Liver (tissue), 9 donors: ENCODE results near the gene FOXA2. TPM values are rescaled to one million over a fixed set of nuclear protein-coding genes. Genes with fewer than 3 reads are reported as not detected.

Experiments
- DNase-seq: peaks from one replicate; pipeline ENCODE4 v3.0.0-alpha.2; 2017; ENCODE audit warnings: low spot score
- H3K27ac ChIP-seq, 2 donors: one replicate each; pipeline ENCODE4 v1.7.0; 2013; ENCODE audit warnings: inconsistent platforms in 2 of 2, low read length in 2 of 2, control low read depth in 1 of 2, low read depth in 1 of 2, mild to moderate bottlenecking in 1 of 2
- H3K27me3 ChIP-seq, 4 donors: one replicate each; pipeline versions ENCODE4 v1.6.1 to v1.7.0; 2013; ENCODE audit warnings: low read length in 3 of 4, inconsistent platforms in 1 of 4, mild to moderate bottlenecking in 1 of 4, moderate library complexity in 1 of 4; ENCODE audit not compliant: control insufficient read depth in 4 of 4, insufficient read depth in 4 of 4
- H3K36me3 ChIP-seq, 4 donors: one replicate each; pipeline versions ENCODE4 v1.6.1 to v1.7.0; 2013; ENCODE audit warnings: low read length in 3 of 4, mild to moderate bottlenecking in 3 of 4, low read depth in 1 of 4, moderate library complexity in 1 of 4; ENCODE audit not compliant: control insufficient read depth in 4 of 4, insufficient read depth in 3 of 4
- H3K4me1 ChIP-seq, 4 donors: one replicate each; pipeline versions ENCODE4 v1.6.1 to v1.7.0; 2013; ENCODE audit warnings: low read length in 3 of 4, mild to moderate bottlenecking in 3 of 4, moderate library complexity in 1 of 4; ENCODE audit not compliant: control insufficient read depth in 4 of 4, insufficient read depth in 4 of 4
- H3K4me3 ChIP-seq, 3 donors: one replicate each; pipeline versions ENCODE4 v1.6.1 to v1.7.0; 2013; ENCODE audit warnings: low read length in 3 of 3, control low read depth in 1 of 3, low read depth in 1 of 3, mild to moderate bottlenecking in 1 of 3
- H3K9ac ChIP-seq, 2 donors: one replicate each; pipeline ENCODE4 v1.7.0; 2013; ENCODE audit warnings: low read length in 2 of 2, mild to moderate bottlenecking in 2 of 2, moderate library complexity in 2 of 2, control low read depth in 1 of 2, low read depth in 1 of 2
- H3K9me3 ChIP-seq, 4 donors: one replicate each; pipeline versions ENCODE4 v1.6.1 to v1.7.0; 2013; ENCODE audit warnings: low read length in 3 of 4; ENCODE audit not compliant: control insufficient read depth in 4 of 4
- EGR1 ChIP-seq, 2 donors: IDR thresholded peaks; 2 replicates each; pipeline ENCODE4 v1.6.1; 2016 to 2018; ENCODE audit warnings: antibody characterized with exemption in 2 of 2, low read depth in 2 of 2
- FOXA1 ChIP-seq: IDR thresholded peaks from 2 replicates; pipeline ENCODE4 v1.6.1; 2016; ENCODE audit warnings: antibody characterized with exemption
- GABPA ChIP-seq, 2 donors: IDR thresholded peaks in 1 of 2; conservative IDR thresholded peaks in 1 of 2; 2 replicates each; pipeline ENCODE4 v1.6.1; 2016; ENCODE audit warnings: antibody characterized with exemption in 2 of 2, mild to moderate bottlenecking in 1 of 2, moderate library complexity in 1 of 2
- HNF4A ChIP-seq, 2 donors: conservative IDR thresholded peaks; 2 replicates each; pipeline ENCODE4 v1.6.1; 2016; ENCODE audit warnings: antibody characterized with exemption in 2 of 2, mild to moderate bottlenecking in 2 of 2
- HNF4G ChIP-seq: IDR thresholded peaks from 2 replicates; pipeline ENCODE4 v1.6.1; 2016; ENCODE audit warnings: antibody characterized with exemption
- JUND ChIP-seq, 2 donors: IDR thresholded peaks; 2 replicates each; pipeline ENCODE4 v1.6.1; 2016; ENCODE audit warnings: antibody characterized with exemption in 2 of 2
- NR2F2 ChIP-seq: IDR thresholded peaks from 2 replicates; pipeline ENCODE4 v1.6.1; 2016; ENCODE audit warnings: antibody characterized with exemption
- RXRA ChIP-seq, 2 donors: IDR thresholded peaks; 2 replicates each; pipeline ENCODE4 v1.6.1; 2017 to 2018; ENCODE audit warnings: antibody characterized with exemption in 2 of 2, mild to moderate bottlenecking in 1 of 2
- SP1 ChIP-seq: IDR thresholded peaks from 2 replicates; pipeline ENCODE4 v1.6.1; 2018; ENCODE audit warnings: antibody characterized with exemption, mild to moderate bottlenecking
- TAF1 ChIP-seq: conservative IDR thresholded peaks from 2 replicates; pipeline ENCODE4 v1.6.1; 2016; ENCODE audit warnings: antibody characterized with exemption, mild to moderate bottlenecking
- YY1 ChIP-seq: IDR thresholded peaks from 2 replicates; pipeline ENCODE4 v1.6.1; 2016; ENCODE audit warnings: antibody characterized with exemption, mild to moderate bottlenecking
- WGBS: extraction: QIAGEN DNeasy Blood & Tissue Kit; methylation state at CpG from one replicate; pipeline ENCODE4 v1.1.7; 2013; 5-methylcytosine and 5-hydroxymethylcytosine counted together
- polyA plus RNA-seq, 2 donors: library from polyadenylated mRNA; stranded (reverse) in 1 of 2; unstranded in 1 of 2; fragments of 200-250 nt in 1 of 2; fragments of >200 nt in 1 of 2; fragmentation: Nextera tagmentation in 1 of 2; extraction: Ambion mirVana in 1 of 2; gene quantifications; one replicate each; pipeline versions ENCODE4 v1.2.1 to v1.2.3, GENCODE V29; 2013 to 2015
- total RNA-seq, 2 donors: library from RNA; depleted of rRNA; stranded (reverse); fragments of >200 nt; gene quantifications; one replicate each; pipeline ENCODE4 v1.2.3, GENCODE V29; 2014
- TF ChIP-seq, protein P1 (sequence below): IDR thresholded peaks from 2 replicates; pipeline ENCODE4 v1.6.1; 2016; ENCODE audit warnings: antibody characterized with exemption
- TF ChIP-seq, protein P2 (sequence below): IDR thresholded peaks from 2 replicates; pipeline ENCODE4 v1.6.1; 2016; ENCODE audit warnings: antibody characterized with exemption
- TF ChIP-seq, protein P3 (sequence below): fragments of 150-350 bp; IDR thresholded peaks from 2 replicates; pipeline ENCODE4 v1.5.1; 2017; ENCODE audit warnings: improper control_type of control experiment, low read depth, low read length; ENCODE audit not compliant: missing input control
- TF ChIP-seq, protein P4 (sequence below): IDR thresholded peaks from 2 replicates; pipeline ENCODE4 v1.6.1; 2016; ENCODE audit warnings: antibody characterized with exemption, mild to moderate bottlenecking
- TF ChIP-seq, protein P5 (sequence below): IDR thresholded peaks from 2 replicates; pipeline ENCODE4 v1.6.1; 2016; ENCODE audit warnings: antibody characterized with exemption
- donor health status: healthy.
- donor health status: healthy.
- donor health status: healthy.
- donor health status: healthy.
- donor health status: healthy.

Gene FOXA2
- total and polyA plus RNA-seq, 4 donors, result 5.2 to 12.7 (median 11.1) TPM

DNA sequence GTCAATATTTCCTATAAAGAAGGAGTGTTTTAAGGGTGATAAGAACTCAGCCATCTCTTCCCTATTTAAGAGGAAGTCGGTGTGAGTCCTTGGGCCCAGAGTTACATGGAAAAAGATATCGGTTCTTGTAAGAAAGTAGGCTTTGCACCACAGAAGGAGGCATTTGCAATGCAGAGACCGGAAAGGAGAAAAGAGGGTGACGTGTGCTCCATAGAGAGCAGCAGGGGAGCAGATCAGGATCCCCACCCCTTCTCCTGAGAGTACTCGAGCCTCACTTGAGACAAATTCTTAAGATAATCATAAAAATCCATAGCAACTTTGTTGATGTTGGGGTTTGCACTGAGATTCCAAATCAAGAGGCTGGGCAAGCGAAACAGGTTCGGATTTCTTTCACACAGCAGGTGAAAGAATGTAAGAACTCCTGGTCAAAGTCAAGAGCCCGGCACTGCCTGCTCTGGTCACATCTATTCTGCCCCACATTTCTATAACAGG lies 27.8 kb downstream of the FOXA2 start:
- Histone ChIP-seq H3K27ac (no peak overlapping the region), H3K4me1 (no peaks in the 10 kb centered on the region), H3K36me3 (no peaks in the 10 kb centered on the region), H3K9ac (no peak overlapping the region), H3K9me3 (no peaks in the 10 kb centered on the region), H3K4me3 (no peak overlapping the region), H3K27me3 (no peaks in the 10 kb centered on the region)
- 79% methylated on average over 8 of the region's 8 CpGs for WGBS
- TF ChIP-seq, protein P1, sequence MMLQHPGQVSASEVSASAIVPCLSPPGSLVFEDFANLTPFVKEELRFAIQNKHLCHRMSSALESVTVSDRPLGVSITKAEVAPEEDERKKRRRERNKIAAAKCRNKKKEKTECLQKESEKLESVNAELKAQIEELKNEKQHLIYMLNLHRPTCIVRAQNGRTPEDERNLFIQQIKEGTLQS, result no peak
- no peak for TF ChIP-seq HNF4G
- no peak for TF ChIP-seq SP1
- DNase-seq, result no peak

DNA sequence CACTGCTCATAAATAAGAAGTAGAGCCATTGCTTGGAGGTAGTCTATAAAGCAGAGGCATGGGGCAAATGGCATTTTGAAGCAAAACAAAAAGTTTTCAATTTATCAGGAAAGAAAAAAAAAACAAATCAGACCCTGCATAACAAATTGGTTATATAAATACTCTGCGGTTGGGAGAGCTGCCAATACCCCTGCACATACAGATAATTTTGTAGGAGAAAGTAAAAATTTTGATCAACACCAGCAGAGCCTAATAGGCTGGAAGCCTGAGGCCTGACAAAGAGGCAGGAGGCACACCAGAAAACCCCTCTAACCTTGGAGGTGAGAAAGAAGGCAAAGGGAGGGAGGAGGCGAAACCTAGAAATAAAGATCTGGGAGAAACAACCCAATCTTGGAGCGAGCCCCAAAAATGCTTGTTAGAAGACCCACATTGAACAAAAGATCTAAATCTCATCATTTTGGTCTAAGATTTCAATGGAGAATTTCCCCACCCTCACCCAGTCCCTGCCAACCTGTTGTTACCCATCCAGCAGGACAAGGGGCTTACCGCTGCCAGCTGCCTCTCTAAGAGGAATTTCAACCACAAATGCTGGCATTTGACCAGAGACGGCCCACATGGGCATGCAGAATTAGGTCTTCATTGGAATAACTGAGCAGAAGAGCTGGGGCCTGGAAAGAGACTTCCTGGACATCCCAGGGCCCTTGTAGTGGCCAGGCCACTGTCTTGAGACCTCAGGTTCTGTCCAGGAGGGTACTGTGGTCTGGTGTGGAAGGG lies 28.4 kb downstream of the FOXA2 start:
- WGBS, result 85% methylated on average over 5 of the region's 5 CpGs
- no peaks in the 10 kb centered on the region for H3K9me3 ChIP-seq
- DNase-seq, result no peak
- no peak overlapping the region for H3K9ac ChIP-seq
- no peaks in the 10 kb centered on the region for H3K4me1 ChIP-seq
- H3K27me3 ChIP-seq, result no peaks in the 10 kb centered on the region
- no peak overlapping the region for H3K27ac ChIP-seq
- no peaks in the 10 kb centered on the region for H3K36me3 ChIP-seq
- TF ChIP-seq JUND (IDR thresholded peaks at IDR 0.05) (no peak), YY1 (no peak), NR2F2 (no peak), HNF4G (no peak), HNF4A (conservative IDR thresholded peaks at IDR 0.05) (no peak), FOXA1 (no peak), TAF1 (no peak), EGR1 (IDR thresholded peaks at IDR 0.05; ENCODE audit: low read depth in 2 of 2) (no peak), GABPA (IDR thresholded peaks at IDR 0.05 in 1 of 2, conservative IDR thresholded peaks at IDR 0.05 in 1 of 2) (no peak), SP1 (no peak), RXRA (IDR thresholded peaks at IDR 0.05) (no peak)
- TF ChIP-seq, protein P2, sequence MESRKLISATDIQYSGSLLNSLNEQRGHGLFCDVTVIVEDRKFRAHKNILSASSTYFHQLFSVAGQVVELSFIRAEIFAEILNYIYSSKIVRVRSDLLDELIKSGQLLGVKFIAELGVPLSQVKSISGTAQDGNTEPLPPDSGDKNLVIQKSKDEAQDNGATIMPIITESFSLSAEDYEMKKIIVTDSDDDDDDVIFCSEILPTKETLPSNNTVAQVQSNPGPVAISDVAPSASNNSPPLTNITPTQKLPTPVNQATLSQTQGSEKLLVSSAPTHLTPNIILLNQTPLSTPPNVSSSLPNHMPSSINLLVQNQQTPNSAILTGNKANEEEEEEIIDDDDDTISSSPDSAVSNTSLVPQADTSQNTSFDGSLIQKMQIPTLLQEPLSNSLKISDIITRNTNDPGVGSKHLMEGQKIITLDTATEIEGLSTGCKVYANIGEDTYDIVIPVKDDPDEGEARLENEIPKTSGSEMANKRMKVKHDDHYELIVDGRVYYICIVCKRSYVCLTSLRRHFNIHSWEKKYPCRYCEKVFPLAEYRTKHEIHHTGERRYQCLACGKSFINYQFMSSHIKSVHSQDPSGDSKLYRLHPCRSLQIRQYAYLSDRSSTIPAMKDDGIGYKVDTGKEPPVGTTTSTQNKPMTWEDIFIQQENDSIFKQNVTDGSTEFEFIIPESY, result no peak
- TF ChIP-seq, protein P3, sequence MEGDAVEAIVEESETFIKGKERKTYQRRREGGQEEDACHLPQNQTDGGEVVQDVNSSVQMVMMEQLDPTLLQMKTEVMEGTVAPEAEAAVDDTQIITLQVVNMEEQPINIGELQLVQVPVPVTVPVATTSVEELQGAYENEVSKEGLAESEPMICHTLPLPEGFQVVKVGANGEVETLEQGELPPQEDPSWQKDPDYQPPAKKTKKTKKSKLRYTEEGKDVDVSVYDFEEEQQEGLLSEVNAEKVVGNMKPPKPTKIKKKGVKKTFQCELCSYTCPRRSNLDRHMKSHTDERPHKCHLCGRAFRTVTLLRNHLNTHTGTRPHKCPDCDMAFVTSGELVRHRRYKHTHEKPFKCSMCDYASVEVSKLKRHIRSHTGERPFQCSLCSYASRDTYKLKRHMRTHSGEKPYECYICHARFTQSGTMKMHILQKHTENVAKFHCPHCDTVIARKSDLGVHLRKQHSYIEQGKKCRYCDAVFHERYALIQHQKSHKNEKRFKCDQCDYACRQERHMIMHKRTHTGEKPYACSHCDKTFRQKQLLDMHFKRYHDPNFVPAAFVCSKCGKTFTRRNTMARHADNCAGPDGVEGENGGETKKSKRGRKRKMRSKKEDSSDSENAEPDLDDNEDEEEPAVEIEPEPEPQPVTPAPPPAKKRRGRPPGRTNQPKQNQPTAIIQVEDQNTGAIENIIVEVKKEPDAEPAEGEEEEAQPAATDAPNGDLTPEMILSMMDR, result no peak
- TF ChIP-seq, protein P4, sequence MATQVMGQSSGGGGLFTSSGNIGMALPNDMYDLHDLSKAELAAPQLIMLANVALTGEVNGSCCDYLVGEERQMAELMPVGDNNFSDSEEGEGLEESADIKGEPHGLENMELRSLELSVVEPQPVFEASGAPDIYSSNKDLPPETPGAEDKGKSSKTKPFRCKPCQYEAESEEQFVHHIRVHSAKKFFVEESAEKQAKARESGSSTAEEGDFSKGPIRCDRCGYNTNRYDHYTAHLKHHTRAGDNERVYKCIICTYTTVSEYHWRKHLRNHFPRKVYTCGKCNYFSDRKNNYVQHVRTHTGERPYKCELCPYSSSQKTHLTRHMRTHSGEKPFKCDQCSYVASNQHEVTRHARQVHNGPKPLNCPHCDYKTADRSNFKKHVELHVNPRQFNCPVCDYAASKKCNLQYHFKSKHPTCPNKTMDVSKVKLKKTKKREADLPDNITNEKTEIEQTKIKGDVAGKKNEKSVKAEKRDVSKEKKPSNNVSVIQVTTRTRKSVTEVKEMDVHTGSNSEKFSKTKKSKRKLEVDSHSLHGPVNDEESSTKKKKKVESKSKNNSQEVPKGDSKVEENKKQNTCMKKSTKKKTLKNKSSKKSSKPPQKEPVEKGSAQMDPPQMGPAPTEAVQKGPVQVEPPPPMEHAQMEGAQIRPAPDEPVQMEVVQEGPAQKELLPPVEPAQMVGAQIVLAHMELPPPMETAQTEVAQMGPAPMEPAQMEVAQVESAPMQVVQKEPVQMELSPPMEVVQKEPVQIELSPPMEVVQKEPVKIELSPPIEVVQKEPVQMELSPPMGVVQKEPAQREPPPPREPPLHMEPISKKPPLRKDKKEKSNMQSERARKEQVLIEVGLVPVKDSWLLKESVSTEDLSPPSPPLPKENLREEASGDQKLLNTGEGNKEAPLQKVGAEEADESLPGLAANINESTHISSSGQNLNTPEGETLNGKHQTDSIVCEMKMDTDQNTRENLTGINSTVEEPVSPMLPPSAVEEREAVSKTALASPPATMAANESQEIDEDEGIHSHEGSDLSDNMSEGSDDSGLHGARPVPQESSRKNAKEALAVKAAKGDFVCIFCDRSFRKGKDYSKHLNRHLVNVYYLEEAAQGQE, result no peak
- TF ChIP-seq, protein P1, result no peak
- TF ChIP-seq, protein P5, sequence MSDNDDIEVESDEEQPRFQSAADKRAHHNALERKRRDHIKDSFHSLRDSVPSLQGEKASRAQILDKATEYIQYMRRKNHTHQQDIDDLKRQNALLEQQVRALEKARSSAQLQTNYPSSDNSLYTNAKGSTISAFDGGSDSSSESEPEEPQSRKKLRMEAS, result no peak
- H3K4me3 ChIP-seq, result no peak overlapping the region
